Transverse colon (tissue), 4 donors: ENCODE measurements around the gene BCL2L15.

Source experiments
- CTCF ChIP-seq, 5 experiments: fragments of 200-600 bp in 3 of 5; fragments of 450-650 bp in 2 of 5; sonication (generic) in 3 of 5; IDR thresholded peaks; 1 replicate in 2 of 5; 2 replicates in 3 of 5; pipeline ENCODE4 v1.5.1; 2016 to 2017; ENCODE audit warnings: antibody characterized with exemption in 5 of 5, inconsistent platforms in 3 of 5, mild to moderate bottlenecking in 2 of 5, moderate library complexity in 1 of 5
- EP300 ChIP-seq: sonication (generic); formaldehyde crosslinking; IDR thresholded peaks from one replicate; pipeline ENCODE4 v1.6.1; 2017; ENCODE audit warnings: antibody characterized with exemption, low read depth
- POLR2A ChIP-seq: fragments of 450-650 bp; IDR thresholded peaks from one replicate; pipeline ENCODE4 v1.6.1; 2016; ENCODE audit warnings: antibody characterized with exemption, mild to moderate bottlenecking, moderate library complexity
- POLR2AphosphoS5 ChIP-seq, 3 donors: sonication (generic); formaldehyde crosslinking; IDR thresholded peaks; one replicate each; pipeline ENCODE4 v1.6.1; 2016; ENCODE audit warnings: antibody characterized with exemption in 3 of 3

- no peak for TF ChIP-seq CTCF (IDR thresholded peaks at IDR 0.05)
- TF ChIP-seq POLR2AphosphoS5 (IDR thresholded peaks at IDR 0.05) = no peak
- TF ChIP-seq POLR2A = no peak
- no peak for TF ChIP-seq EP300
Measured at GRCh38 chr1:113895961-113896360, 8.6 kb upstream of the BCL2L15 start.
